ENCODE data around the gene SALL3. TPM values are rescaled to one million over a fixed set of nuclear protein-coding genes. Genes with fewer than 3 reads are reported as not detected.

The SALL3 gene
- not detected for total RNA-seq
- polyA plus RNA-seq = not detected
- long read RNA-seq, donor 1 = 0 reads
- long read RNA-seq, donor 2 = 0 reads

- Histone ChIP-seq H3K4me3 (peak within 1 kb of the TSS in 5 of 8 donors; percentile 9 to 57 (median 25)), H3K27me3 (replicated peaks in 1 of 7) (peaks cover 0 to 97% (median 87%) of the 10 kb centered on the region in 7 donors), H3K27ac (no peak within 1 kb of the TSS), H3K36me3 (no peaks in the 10 kb centered on the region), H3K9me3 (no peaks in the 10 kb centered on the region), H3K4me1 (peaks cover 0 to 44% (median 23%) of the 10 kb centered on the region in 6 donors)
- intact Hi-C loops (cut with DNase I; ENCODE audit: low total_unique reads) = no loop called here
- DNase-seq = no peak
- TF ChIP-seq POLR2AphosphoS5 (IDR thresholded peaks at IDR 0.05) (no peak), POLR2A (IDR thresholded peaks at IDR 0.05) (no peak), CTCF (IDR thresholded peaks at IDR 0.05 in 8 of 11, conservative IDR thresholded peaks at IDR 0.05 in 3 of 11) (no peak)
- 1 to 16% (median 4%) methylated on average over 25 to 102 of the region's 102 CpGs for WGBS, 5 donors
Measured at GRCh38 chr18:78979730-78980278, at the start of gene SALL3. SALL3 (plus strand) TSS chr18:78979818; CDS start chr18:78980275, 457 bp downstream.

- TF ChIP-seq CTCF (IDR thresholded peaks at IDR 0.05 in 8 of 11, conservative IDR thresholded peaks at IDR 0.05 in 3 of 11) = no peak
- no peak for TF ChIP-seq POLR2A (IDR thresholded peaks at IDR 0.05)
- TF ChIP-seq POLR2AphosphoS5 (IDR thresholded peaks at IDR 0.05) = no peak
- H3K27me3 ChIP-seq (replicated peaks in 1 of 7) = no peaks in the 10 kb centered on the region
- H3K36me3 ChIP-seq = no peaks in the 10 kb centered on the region
- H3K27ac ChIP-seq = no peak overlapping the region
- intact Hi-C loops (cut with DNase I; ENCODE audit: low total_unique reads) = no loop called here
- H3K4me1 ChIP-seq = no peaks in the 10 kb centered on the region
- 60 to 69% (median 65%) methylated on average over 13 to 14 of the region's 14 CpGs for WGBS, 5 donors
- no peaks in the 10 kb centered on the region for H3K9me3 ChIP-seq
- DNase-seq = no peak
- no peak overlapping the region for H3K4me3 ChIP-seq
Measured at GRCh38 chr18:78932281-78932680, 47.3 kb upstream of the SALL3 start.

- DNase-seq = peak; percentile 50
Measured at GRCh38 chr18:78934003-78934402, 45.6 kb upstream of the SALL3 start.

More at GRCh38 chr18:78934003-78934402, 45.6 kb upstream of the SALL3 start:
- Histone ChIP-seq H3K27me3 (replicated peaks in 1 of 7) (no peaks in the 10 kb centered on the region), H3K27ac (no peak overlapping the region), H3K4me1 (no peaks in the 10 kb centered on the region), H3K36me3 (no peaks in the 10 kb centered on the region), H3K9me3 (no peaks in the 10 kb centered on the region), H3K4me3 (no peak overlapping the region)
- intact Hi-C loops (cut with DNase I; ENCODE audit: low total_unique reads) = no loop called here
- TF ChIP-seq CTCF (IDR thresholded peaks at IDR 0.05 in 8 of 11, conservative IDR thresholded peaks at IDR 0.05 in 3 of 11) = no peak
- no peak for TF ChIP-seq POLR2A (IDR thresholded peaks at IDR 0.05)
- 89 to 94% (median 92%) methylated on average over 9 to 22 of the region's 22 CpGs for WGBS, 5 donors
